ENCODE measurements around the gene DDX24. TPM values are rescaled to one million over a fixed set of nuclear protein-coding genes. Genes with fewer than 3 reads are reported as not detected.

DDX24 gene
- total RNA-seq, 4 donors from 2014 or later: 106 to 215 (median 147) TPM

DNA sequence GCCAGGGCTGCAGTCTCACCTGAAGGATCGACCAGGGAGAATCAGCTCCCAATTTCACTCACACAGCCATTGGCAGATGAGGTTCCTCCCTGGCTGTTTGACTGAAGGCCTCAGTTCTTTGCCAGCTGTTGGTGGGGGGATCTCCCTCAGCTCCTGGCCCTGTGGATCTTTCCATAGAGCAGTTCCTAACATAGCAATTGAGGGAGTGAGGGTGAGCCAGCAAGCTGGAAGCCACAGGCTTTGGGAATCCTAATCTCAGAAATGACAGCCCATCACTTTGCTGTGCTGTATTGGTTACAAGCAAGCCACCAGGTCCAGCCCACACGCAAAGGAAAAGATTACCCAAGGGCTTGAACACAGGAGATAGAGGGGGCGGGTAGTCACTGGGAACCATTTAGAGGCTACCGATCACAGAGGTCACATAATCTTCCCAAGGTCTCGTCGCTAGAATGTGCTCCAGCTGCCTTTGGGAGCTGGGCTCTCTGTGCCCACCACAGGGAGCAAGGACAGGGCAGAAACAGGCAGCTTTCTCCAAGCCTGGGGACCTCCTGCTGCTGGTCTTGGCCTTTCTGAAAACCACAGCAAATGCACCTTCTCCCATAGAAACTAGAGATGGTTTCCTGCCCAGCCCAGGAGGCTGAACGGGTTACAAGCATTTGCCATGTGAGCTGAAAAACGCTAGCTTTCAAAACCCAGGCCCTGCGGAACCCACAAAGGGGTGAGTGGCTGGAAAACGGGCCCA is 59.4 kb downstream of the DDX24 start:
- no peak for ATAC-seq (ENCODE audit: low FRiP score)

GRCh38 chr14:94021001-94021400 is 60.0 kb downstream of the DDX24 start:
- ATAC-seq (ENCODE audit: low FRiP score): no peak
- no peak for DNase-seq (ENCODE audit: low spot score)
- TF ChIP-seq CTCF (IDR thresholded peaks at IDR 0.05): no peak

More for the DNA sequence above, 59.4 kb downstream of the DDX24 start:
- DNase-seq (ENCODE audit: low spot score): no peak
- TF ChIP-seq CTCF (IDR thresholded peaks at IDR 0.05): no peak

GRCh38 chr14:94020267-94020666 is 60.7 kb downstream of the DDX24 start:
- DNase-seq (ENCODE audit: low spot score): no peak
- TF ChIP-seq CTCF (IDR thresholded peaks at IDR 0.05): no peak
- no peak for ATAC-seq (ENCODE audit: low FRiP score)

DNA sequence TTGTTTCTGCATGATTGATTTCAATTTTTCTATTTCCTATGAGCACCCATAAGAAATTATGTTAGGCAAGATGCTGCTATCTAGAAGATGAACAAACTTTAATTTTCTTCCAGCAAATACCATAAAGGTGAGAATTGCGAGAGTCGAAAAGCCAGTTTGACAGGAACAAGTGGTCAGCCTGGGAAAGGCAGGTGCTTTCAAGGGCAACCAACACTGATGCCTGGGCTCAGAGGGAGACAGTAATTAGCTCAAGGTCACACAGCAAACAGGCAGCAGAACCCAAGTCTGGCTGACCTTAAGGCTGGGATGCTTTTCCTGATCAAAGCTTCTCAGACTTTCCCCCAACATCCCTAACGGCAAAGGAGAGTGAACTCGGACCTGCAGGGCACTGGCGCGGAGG is 61.7 kb downstream of the DDX24 start:
- no peak for DNase-seq (ENCODE audit: low spot score)

GRCh38 chr14:94018308-94018707 is 62.7 kb downstream of the DDX24 start:
- ATAC-seq (ENCODE audit: low FRiP score): no peak
- no peak for TF ChIP-seq CTCF (IDR thresholded peaks at IDR 0.05)
- no peak for DNase-seq (ENCODE audit: low spot score)

More for the DNA sequence above, 61.7 kb downstream of the DDX24 start:
- no peak for ATAC-seq (ENCODE audit: low FRiP score)
- TF ChIP-seq CTCF (IDR thresholded peaks at IDR 0.05): no peak

DNA sequence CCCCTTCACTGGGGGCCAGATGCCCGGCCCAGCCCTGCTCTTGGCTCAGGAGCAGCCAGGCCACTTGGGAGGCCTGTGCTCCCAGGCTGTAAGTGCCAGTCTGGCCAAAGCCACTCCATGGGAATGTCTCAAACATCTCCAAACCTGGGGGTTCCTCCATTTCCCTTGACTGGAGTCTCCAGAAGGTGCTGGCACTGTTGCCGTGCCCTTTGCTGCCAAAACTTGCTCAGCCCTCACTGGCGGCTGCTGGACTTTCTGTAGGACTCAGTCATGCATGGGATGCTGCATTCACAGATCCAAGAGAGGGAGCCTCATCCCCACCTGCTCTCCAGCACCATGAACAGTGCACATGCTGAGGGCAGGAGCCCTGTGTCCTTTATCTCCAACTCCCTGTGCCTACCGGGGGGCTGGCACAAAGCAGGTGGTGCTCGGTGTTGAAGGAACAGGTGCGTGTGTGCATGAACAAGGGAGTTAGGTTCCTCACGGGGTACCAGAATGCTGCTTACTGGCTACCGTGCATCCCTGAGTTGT is 64.5 kb downstream of the DDX24 start:
- no peak for TF ChIP-seq CTCF (IDR thresholded peaks at IDR 0.05)

GRCh38 chr14:94015223-94015622 is 65.8 kb downstream of the DDX24 start:
- ATAC-seq (ENCODE audit: low FRiP score) (no peak), DNase-seq (ENCODE audit: low spot score) (no peak)
- TF ChIP-seq CTCF (IDR thresholded peaks at IDR 0.05): no peak

More for the DNA sequence above, 64.5 kb downstream of the DDX24 start:
- no peak for DNase-seq (ENCODE audit: low spot score)
- no peak for ATAC-seq (ENCODE audit: low FRiP score)

Measured in omental fat pad (tissue), 4 donors.